A673 (cell line): Measurements from ENCODE around the gene ADGRD1.

ENCODE experiments used
- EZH2 ChIP-seq: fragments of 200-600 bp; sonication (generic); IDR thresholded peaks from 2 replicates; pipeline ENCODE4 v1.6.1; 2017; ENCODE audit warnings: borderline replicate concordance, low read depth, mild to moderate bottlenecking, mixed read lengths, antibody characterized with exemption, low read length; ENCODE audit not compliant: poor library complexity, severe bottlenecking
- TF ChIP-seq, protein P1 (sequence below): fragments of 300-800, 200-600 bp; sonication (generic); conservative IDR thresholded peaks from 2 replicates; pipeline ENCODE4 v1.5.1; 2017; ENCODE audit warnings: low read depth, mild to moderate bottlenecking, antibody characterized with exemption, low read length, moderate library complexity, mixed read lengths

DNA sequence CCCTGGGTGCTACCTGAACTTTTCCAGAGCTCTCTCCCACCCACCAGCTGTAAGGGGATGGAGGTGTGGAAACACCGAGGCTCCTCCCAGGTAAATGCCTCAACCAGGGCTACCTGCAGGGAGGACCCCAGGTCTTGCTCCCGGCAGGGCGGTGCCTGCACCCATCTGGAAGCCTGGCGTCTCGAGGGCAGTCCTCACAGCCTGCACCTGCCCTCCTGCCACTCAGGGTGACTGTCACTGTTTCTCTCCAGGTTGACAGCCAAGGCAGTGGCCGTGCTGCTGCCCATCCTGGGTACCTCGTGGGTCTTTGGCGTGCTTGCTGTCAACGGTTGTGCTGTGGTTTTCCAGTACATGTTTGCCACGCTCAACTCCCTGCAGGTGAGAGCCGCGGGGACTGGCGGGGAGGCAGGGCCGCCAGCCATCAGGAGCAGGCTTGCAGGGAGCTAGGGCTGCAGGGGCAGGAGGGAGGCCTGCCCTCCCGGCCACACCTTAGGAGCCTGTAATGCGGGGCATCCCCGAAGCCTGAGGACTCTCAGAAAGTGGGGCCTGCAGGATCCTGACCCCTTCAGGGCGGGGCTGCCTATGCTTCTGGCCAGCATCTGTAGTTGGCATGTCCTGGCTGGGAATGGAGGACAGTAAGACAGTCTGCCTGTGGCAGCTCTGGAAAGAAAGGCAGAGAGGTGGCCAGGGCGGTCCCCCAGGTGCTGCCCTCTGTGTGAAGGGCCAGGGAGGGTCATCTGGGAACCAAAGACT is 182.3 kb downstream of the ADGRD1 start:
- TF ChIP-seq, protein P1, sequence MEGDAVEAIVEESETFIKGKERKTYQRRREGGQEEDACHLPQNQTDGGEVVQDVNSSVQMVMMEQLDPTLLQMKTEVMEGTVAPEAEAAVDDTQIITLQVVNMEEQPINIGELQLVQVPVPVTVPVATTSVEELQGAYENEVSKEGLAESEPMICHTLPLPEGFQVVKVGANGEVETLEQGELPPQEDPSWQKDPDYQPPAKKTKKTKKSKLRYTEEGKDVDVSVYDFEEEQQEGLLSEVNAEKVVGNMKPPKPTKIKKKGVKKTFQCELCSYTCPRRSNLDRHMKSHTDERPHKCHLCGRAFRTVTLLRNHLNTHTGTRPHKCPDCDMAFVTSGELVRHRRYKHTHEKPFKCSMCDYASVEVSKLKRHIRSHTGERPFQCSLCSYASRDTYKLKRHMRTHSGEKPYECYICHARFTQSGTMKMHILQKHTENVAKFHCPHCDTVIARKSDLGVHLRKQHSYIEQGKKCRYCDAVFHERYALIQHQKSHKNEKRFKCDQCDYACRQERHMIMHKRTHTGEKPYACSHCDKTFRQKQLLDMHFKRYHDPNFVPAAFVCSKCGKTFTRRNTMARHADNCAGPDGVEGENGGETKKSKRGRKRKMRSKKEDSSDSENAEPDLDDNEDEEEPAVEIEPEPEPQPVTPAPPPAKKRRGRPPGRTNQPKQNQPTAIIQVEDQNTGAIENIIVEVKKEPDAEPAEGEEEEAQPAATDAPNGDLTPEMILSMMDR, result no peak
- TF ChIP-seq EZH2, result no peak
